ENCODE data around the gene AUNIP.

GRCh38 chr1:25787760-25788166, 71.5 kb downstream of the AUNIP start:
- TF ChIP-seq CTCF (IDR thresholded peaks at IDR 0.05; ENCODE audit: insufficient read depth, low read length) (no peak), SPI1 (IDR thresholded peaks at IDR 0.05; ENCODE audit: borderline replicate concordance, low read depth) (no peak), POLR2AphosphoS5 (IDR thresholded peaks at IDR 0.05; ENCODE audit: low read depth) (no peak), REST (IDR thresholded peaks at IDR 0.05; ENCODE audit: insufficient replicate concordance, low read depth) (no peak), GABPA (IDR thresholded peaks at IDR 0.05; ENCODE audit: low read depth) (no peak)
